ENCODE results near the gene DDOST.

DNA sequence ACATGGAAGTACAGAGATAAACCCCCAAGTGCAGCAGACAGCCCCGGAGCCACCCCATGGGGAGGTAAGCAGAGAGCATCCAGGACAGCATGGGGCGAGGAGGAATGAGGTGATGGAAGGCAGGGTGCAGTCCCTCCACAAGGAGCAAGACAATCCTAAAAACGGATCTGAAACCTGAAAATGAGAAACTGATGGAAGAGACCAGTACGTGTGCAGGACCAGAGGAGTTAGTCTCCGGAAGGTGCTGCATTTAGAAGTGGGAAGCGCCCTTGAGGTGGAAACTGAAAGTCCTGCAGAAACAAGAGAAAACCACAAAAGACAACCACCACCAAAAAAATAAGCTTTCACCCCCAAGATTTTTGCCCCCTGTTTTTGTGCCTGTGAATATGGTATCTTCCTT lies 17.4 kb upstream of the DDOST start:
- TF ChIP-seq, protein P1, sequence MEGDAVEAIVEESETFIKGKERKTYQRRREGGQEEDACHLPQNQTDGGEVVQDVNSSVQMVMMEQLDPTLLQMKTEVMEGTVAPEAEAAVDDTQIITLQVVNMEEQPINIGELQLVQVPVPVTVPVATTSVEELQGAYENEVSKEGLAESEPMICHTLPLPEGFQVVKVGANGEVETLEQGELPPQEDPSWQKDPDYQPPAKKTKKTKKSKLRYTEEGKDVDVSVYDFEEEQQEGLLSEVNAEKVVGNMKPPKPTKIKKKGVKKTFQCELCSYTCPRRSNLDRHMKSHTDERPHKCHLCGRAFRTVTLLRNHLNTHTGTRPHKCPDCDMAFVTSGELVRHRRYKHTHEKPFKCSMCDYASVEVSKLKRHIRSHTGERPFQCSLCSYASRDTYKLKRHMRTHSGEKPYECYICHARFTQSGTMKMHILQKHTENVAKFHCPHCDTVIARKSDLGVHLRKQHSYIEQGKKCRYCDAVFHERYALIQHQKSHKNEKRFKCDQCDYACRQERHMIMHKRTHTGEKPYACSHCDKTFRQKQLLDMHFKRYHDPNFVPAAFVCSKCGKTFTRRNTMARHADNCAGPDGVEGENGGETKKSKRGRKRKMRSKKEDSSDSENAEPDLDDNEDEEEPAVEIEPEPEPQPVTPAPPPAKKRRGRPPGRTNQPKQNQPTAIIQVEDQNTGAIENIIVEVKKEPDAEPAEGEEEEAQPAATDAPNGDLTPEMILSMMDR (conservative IDR thresholded peaks at IDR 0.05 in 1 of 2, IDR thresholded peaks at IDR 0.05 in 1 of 2; ENCODE audit: extremely low read depth in 1 of 2, insufficient read depth in 1 of 2, low read depth in 1 of 2, low read length in 2 of 2) = no peak
- TF ChIP-seq EZH2 (IDR thresholded peaks at IDR 0.05; ENCODE audit: borderline replicate concordance, low read length) = no peak
